Caco-2 (cell line): ENCODE results near the gene R3HDM1. TPM values are rescaled to one million over a fixed set of nuclear protein-coding genes. Genes with fewer than 3 reads are reported as not detected.

Experiments used
- BruUV-seq: library from RNA; stranded (reverse); fragments of 400-500 nt; replicated peaks from 2 replicates; lab custom pipeline; 2021; lab: Mats Ljungman, UMichigan
- CTCF ChIA-PET: fragments of 300-600 bp; sonication (Branson Sonifier 250); formaldehyde crosslinking; loops from one replicate; lab custom pipeline; 2022; ENCODE audit warnings: antibody characterized with exemption; lab: Charles Lee
- POLR2A ChIA-PET: fragments of 300-600 bp; sonication (Branson Sonifier 250); formaldehyde crosslinking; loops from one replicate; lab custom pipeline; 2022; ENCODE audit warnings: antibody characterized with exemption; lab: Charles Lee
- DNase-seq, 2 experiments: peaks; one replicate each; pipeline versions ENCODE4 v3.0.0 to v3.0.0-alpha.2; 2020 to 2022
- H3K27me3 ChIP-seq: replicated peaks from 2 replicates; pipeline ENCODE4 v1.6.0; 2011; ENCODE audit warnings: low read length; ENCODE audit not compliant: control insufficient read depth, insufficient read depth
- H3K36me3 ChIP-seq: 2 replicates; pipeline ENCODE4 v1.5.1; 2011; ENCODE audit warnings: low read length; ENCODE audit not compliant: control insufficient read depth, insufficient read depth
- H3K4me1 ChIP-seq: fragments of 250-450 bp; sonication (Bioruptor Pico); 2 replicates; pipeline ENCODE4 v1.5.1; 2020; ENCODE audit warnings: mild to moderate bottlenecking
- H3K4me3 ChIP-seq: 2 replicates; pipeline ENCODE4 v1.5.1; 2011; ENCODE audit warnings: low read depth, mild to moderate bottlenecking, control low read depth, low read length
- H3K9me3 ChIP-seq: fragments of 250-450 bp; sonication (Bioruptor Pico); 2 replicates; pipeline ENCODE4 v1.5.1; 2020; ENCODE audit warnings: mild to moderate bottlenecking, moderate library complexity
- H3K27ac Mint-ChIP-seq: one replicate; pipeline ENCODE4 v1.8.0; 2022; ENCODE audit warnings: mixed read lengths; ENCODE audit not compliant: unreplicated experiment
- H3K27me3 Mint-ChIP-seq: one replicate; pipeline ENCODE4 v1.8.0; 2022; ENCODE audit warnings: mixed read lengths; ENCODE audit not compliant: insufficient read depth, unreplicated experiment
- H3K36me3 Mint-ChIP-seq: one replicate; pipeline ENCODE4 v1.8.0; 2022; ENCODE audit warnings: mild to moderate bottlenecking, mixed read lengths; ENCODE audit not compliant: insufficient read depth, unreplicated experiment
- H3K4me1 Mint-ChIP-seq: one replicate; pipeline ENCODE4 v1.8.0; 2022; ENCODE audit warnings: low read depth, mixed read lengths; ENCODE audit not compliant: unreplicated experiment
- H3K4me3 Mint-ChIP-seq: one replicate; pipeline ENCODE4 v1.8.0; 2022; ENCODE audit warnings: mild to moderate bottlenecking, moderate library complexity, mixed read lengths; ENCODE audit not compliant: unreplicated experiment
- H3K9me3 Mint-ChIP-seq: one replicate; pipeline ENCODE4 v1.8.0; 2022; ENCODE audit warnings: mixed read lengths; ENCODE audit not compliant: unreplicated experiment
- CTCF ChIP-seq, 2 experiments: fragments of 200-600 bp in 1 of 2; IDR thresholded peaks; 1 replicate in 1 of 2; 2 replicates in 1 of 2; pipeline versions ENCODE4 v1.5.1 to v1.8.0; 2011 to 2022; ENCODE audit warnings: antibody characterized with exemption in 1 of 2, control low read depth in 1 of 2, inconsistent platforms in 1 of 2, low read depth in 1 of 2, low read length in 1 of 2, mild to moderate bottlenecking in 1 of 2, moderate library complexity in 1 of 2; ENCODE audit not compliant: insufficient read depth in 1 of 2, severe bottlenecking in 1 of 2, unreplicated experiment in 1 of 2
- intact Hi-C: fragments of 100-400 bp; cut with micrococcal nuclease; formaldehyde crosslinking; loops from one replicate; pipeline ENCODE4 v1.10.0; 2022; ENCODE audit not compliant: unreplicated experiment
- total RNA-seq: library from RNA; stranded (reverse); gene quantifications from 2 replicates; pipeline ENCODE4 v1.2.3, GENCODE V29; 2022

Gene R3HDM1
- total RNA-seq, 1 experiment from 2014 or later = 44.4 TPM

GRCh38 chr2:135573620-135574019 is 42.3 kb downstream of the R3HDM1 start:
- Mint-ChIP-seq H3K4me3 (no peak overlapping the region), H3K9me3 (no peaks in the 10 kb centered on the region), H3K36me3 (peaks cover 6% of the 10 kb centered on the region), H3K27me3 (no peaks in the 10 kb centered on the region), H3K27ac (no peak overlapping the region), H3K4me1 (no peaks in the 10 kb centered on the region)
- Histone ChIP-seq H3K9me3 (no peaks in the 10 kb centered on the region), H3K4me3 (no peak overlapping the region), H3K36me3 (no peaks in the 10 kb centered on the region; the same call in 1 of the 2 replicates), H3K4me1 (no peaks in the 10 kb centered on the region), H3K27me3 (no peaks in the 10 kb centered on the region)
- POLR2A ChIA-PET = no interaction called here
- BruUV-seq = no TSS peak
- intact Hi-C loops = no loop called here
- no peak for TF ChIP-seq CTCF (IDR thresholded peaks at IDR 0.05; ENCODE audit: insufficient read depth in 1 of 2, low read depth in 1 of 2, low read length in 1 of 2, severe bottlenecking in 1 of 2, unreplicated experiment in 1 of 2)
- CTCF ChIA-PET = interaction anchor here (0.7 kb wide), 2 partner anchors 117 to 186 kb away, joined by 3 to 4 read pairs; no protein-coding TSS in a partner anchor
- DNase-seq = no peak

GRCh38 chr2:135581282-135581681 is 50.0 kb downstream of the R3HDM1 start:
- Histone ChIP-seq H3K4me1 (no peaks in the 10 kb centered on the region), H3K36me3 (no peaks in the 10 kb centered on the region), H3K27me3 (no peaks in the 10 kb centered on the region), H3K4me3 (no peak overlapping the region), H3K9me3 (no peaks in the 10 kb centered on the region)
- CTCF ChIA-PET = no interaction called here
- H3K27me3 Mint-ChIP-seq = no peaks in the 10 kb centered on the region
- H3K36me3 Mint-ChIP-seq = no peaks in the 10 kb centered on the region
- H3K9me3 Mint-ChIP-seq = no peaks in the 10 kb centered on the region
- POLR2A ChIA-PET = no interaction called here
- TF ChIP-seq CTCF (IDR thresholded peaks at IDR 0.05; ENCODE audit: insufficient read depth in 1 of 2, low read depth in 1 of 2, low read length in 1 of 2, severe bottlenecking in 1 of 2, unreplicated experiment in 1 of 2) = no peak
- intact Hi-C loops = no loop called here
- BruUV-seq = no TSS peak
- DNase-seq = no peak
- no peak overlapping the region for H3K27ac Mint-ChIP-seq
- H3K4me1 Mint-ChIP-seq = no peaks in the 10 kb centered on the region
- H3K4me3 Mint-ChIP-seq = no peak overlapping the region

GRCh38 chr2:135582383-135582782 is 51.1 kb downstream of the R3HDM1 start:
- ChIA-PET CTCF (no interaction called here), POLR2A (no interaction called here)
- H3K27me3 Mint-ChIP-seq = no peaks in the 10 kb centered on the region
- no peaks in the 10 kb centered on the region for H3K36me3 Mint-ChIP-seq
- TF ChIP-seq CTCF (IDR thresholded peaks at IDR 0.05; ENCODE audit: insufficient read depth in 1 of 2, low read depth in 1 of 2, low read length in 1 of 2, severe bottlenecking in 1 of 2, unreplicated experiment in 1 of 2) = no peak
- Histone ChIP-seq H3K4me3 (no peak overlapping the region), H3K9me3 (no peaks in the 10 kb centered on the region), H3K27me3 (no peaks in the 10 kb centered on the region), H3K36me3 (no peaks in the 10 kb centered on the region), H3K4me1 (no peaks in the 10 kb centered on the region)
- no peaks in the 10 kb centered on the region for H3K9me3 Mint-ChIP-seq
- no peak overlapping the region for H3K4me3 Mint-ChIP-seq
- BruUV-seq = no TSS peak
- H3K27ac Mint-ChIP-seq = no peak overlapping the region
- intact Hi-C loops = no loop called here
- no peaks in the 10 kb centered on the region for H3K4me1 Mint-ChIP-seq
- no peak for DNase-seq
